ENCODE results near the gene PNMA8C.

The PNMA8C gene

DNA sequence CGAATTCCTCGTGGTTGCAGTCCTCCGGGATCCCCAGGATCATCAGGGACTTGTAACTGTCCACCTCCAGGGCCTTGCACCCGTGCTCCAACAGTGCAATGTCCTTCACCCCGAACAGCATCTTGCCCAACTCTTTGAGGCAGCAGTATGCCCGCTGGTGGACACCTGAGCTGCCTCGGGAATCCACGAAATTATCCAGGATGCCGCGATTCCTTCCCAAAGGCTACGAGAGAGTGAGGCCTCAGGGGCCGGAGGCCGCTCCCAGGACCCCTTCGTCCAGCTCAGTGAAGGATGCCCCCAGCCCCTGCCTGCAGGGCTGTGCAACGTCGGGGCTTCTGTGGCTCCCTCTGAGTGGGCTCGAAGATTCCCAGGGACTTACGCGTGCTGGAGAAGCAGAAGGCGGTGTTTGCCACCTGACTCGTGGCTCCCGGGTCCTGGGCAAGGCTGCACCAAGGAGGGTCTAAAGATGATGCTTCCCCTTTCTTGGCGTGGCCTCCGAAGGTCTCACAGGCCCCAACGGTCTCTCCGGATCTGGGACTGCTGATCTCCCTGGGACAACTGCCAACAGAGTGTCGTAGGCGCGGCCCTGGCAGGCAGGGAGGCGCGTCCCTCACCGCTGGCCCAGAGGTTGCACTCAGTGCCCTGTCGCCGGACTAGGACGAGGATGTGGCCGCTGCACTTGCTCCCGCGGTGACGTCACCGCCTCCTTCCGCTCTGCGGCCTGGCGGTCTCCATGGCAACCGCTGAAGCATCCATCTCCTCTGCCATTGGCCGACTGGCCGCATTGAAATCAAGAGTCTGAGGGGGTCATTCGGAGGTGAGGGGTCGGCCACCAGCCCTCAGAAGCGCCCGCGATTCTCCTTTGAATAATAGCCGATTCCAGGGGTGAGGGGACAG is at the start of gene PNMA8C:
Gene PNMA8C (minus strand): TSS at position 698 of the 897 bp plus-strand sequence. CDS start 577 bp downstream, at position 121.
- peak; percentile 41 for DNase-seq

DNA sequence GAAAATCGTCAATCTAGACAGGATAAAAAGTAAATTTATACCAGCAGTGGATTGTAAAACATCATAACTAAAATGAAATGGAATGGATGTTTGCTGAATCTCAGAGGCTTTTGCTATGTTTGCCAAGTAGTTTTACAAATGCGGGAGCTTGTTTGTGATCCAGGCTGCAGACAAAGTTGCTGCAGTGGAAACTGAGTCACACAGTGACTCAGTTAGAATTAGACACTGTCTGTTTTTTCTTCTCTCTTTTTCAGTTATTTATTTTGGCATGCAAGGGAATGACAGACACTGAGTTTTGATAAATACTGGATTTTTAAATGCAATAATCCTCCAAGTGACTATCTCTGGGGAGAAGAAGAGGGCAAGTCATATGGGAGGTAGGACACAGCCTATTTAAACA is 47.2 kb upstream of the PNMA8C start:
- DNase-seq: no peak

DNA sequence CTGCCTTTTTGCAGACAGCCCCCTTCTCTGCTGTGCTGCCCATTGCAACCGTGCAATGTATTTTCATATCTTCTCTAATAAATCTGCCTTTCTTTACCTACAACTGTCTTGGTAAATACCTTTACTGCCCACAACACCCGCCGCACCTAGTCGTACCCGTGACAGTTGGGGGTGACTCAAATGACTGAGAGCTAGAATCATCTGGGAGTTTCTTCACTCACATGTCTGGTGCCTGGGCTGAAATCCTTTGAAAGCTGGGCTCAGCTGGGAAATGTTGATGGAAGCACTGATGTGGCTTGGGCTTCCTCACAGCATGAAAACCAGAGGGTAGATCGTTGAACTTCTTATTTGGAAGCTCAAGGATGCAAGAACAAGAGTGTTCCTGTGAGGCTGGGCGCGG is 45.5 kb upstream of the PNMA8C start:
- no peak for DNase-seq

DNA sequence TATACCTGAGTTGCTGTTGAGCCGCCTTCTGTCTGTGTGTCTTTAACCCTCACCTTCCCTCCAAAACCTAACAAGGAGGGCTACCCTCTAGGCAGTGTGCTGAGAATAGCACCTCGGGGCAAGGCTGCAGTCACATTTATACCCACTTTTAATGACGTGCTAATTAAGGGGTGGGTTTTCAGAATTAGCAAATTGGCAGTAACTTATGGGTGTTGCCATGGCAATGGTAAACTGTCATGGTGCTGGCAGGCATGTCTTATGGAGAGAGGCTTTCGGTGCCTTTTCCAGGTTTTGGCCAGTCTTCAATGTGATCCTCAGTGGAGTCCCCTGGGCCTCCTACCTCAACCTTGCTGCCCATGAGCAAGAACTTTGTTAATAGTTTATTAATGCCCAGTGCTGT is 43.9 kb upstream of the PNMA8C start:
- DNase-seq: no peak

DNA sequence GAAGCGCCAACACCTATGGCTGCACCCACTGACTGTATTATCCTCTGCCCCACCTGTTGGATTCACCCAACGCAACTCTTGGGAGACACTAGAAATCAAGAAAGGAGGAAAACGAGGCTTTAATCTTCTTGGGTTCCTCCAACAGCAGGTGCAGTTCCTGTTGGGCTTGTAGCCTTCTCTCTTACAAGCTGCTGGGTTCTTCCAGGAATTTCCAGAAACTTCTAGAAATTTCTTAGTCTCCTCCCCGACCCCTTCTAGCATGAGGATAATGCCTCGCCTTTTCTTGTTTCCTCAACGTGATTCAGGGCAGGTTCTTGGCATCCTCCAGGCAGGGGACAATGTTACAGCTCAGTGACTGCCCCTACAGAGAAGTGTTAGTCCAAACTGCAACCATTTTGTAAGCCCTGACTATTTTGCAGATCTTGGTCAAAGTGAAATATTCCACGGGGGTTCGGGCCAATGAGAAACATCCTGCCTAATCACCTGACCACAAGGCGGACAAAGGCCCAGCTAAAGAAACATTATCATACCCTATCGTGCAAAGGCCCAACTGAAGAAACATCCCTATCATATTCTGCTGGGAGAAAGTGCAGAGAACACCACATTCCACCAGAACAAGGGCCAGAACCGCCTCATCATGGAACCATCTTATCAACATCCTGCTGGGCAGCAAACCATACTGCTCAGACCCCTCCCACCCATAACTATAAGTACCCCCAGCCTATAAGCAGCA is 43.2 kb upstream of the PNMA8C start:
- DNase-seq: no peak

DNA sequence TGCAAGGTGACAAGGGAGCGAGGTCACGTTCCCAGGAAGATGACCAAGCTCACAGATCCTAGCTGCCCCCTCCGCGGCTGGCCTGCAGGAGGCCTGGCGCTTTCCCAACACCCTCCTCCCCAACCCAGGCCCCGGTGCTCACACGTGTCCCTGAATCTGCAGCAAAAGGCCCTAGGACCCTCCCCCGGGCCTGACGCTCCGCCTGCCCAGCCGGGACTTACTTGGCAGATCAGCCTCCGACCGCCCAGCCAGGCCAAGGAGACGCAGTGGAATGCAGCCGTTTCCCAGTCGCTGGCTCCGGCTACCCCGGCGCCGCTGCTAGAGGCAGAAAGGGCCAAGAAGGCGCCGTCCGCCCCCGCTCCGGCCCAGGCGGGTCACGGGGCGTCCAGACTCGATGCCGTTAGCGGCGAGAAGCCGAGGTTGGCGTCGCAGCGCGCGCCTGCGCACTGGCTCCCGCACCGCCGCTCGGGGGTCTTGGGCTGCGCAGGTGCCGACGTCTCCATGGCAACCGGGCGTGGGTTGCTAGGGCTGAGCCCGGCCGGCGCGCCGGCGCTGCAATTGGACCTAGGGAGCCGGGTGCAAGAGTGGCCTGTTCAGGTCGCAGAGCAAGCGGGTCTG is 42.5 kb upstream of the PNMA8C start, which contains the start of gene PNMA8A:
Gene PNMA8A (minus strand): TSS at position 448 of the 618 bp plus-strand sequence. CDS start 528 bp downstream, outside the sequence.
- DNase-seq: no peak

DNA sequence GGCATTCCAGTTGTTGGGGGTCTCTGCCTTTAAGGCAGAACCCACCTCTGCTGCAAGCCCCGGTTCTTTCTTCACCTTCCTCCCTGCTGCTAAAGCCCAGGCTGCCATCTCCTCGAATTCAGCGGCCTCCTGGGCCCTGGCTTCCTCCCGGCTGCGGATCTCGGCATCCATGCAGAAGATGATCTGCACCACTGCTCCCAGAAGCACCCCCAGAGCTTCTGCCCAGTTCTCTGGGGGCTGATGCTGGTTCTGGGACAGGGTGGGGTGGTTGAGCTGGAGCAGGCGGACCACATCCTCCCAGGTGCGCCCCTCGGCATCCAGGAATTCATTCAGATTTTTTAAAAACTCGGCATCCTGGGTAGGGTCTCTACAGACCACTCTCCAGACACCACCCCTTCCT is 41.6 kb upstream of the PNMA8C start:
- no peak for DNase-seq

DNA sequence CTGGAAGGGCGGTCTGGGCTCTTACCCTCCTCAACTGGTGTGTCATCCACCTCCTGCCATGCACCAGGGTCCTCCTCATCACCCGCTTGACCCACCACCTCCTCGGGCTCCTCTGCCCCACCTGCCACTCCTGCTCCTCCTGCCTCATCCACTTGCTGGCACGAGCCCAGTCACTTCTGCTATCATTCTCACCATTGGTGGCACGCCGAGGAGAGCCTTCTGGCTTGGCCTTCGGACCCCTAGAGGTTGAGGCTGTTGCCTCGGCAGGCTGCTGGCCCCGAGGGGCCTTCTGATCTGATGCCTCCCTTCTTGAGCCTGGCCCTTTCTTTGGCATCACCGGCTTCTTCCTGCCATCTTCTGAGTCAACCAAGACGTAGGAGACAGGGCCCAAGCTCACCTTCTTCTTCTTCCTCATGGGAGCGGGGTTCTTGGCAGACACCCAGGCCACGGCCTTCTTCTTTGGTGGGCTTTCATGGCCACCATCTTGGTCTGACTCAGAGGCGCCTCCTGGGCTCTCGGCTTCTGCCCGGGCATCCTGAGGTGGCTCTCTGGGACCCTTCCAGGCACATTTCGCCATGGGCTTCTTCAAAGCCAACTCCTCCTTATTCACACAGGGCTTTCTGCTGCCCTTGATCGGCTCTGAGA is 40.9 kb upstream of the PNMA8C start:
- no peak for DNase-seq

DNA sequence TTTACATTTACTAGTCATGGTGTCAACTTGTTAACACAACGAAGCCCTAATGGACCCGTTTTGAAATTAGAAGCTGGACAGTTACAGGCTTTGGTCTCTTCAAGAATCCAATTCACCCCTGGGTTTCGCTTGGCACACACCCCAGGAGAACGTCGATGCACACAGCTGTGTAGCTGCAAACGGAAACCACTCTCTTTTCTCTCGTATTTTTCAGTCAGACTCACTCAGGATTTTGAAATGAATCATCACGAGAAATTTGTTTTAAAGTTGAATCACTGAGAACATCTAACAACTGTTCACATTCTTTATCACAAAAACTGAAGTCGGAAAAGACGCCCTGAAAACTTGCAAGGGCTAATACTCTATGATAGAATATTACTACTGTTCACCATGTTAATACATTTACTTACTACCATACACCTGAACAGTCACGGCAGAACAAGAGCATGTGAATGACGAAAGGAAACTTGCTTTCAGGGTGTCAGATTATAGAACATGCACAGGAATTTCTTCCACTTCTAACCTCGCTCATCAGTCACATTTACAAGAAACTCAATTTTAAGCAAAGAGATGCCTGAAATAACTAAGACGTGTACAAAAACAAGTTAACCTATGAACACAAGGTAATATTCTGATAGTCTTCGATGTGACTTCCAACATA is 37.9 kb upstream of the PNMA8C start:
- DNase-seq: no peak

DNA sequence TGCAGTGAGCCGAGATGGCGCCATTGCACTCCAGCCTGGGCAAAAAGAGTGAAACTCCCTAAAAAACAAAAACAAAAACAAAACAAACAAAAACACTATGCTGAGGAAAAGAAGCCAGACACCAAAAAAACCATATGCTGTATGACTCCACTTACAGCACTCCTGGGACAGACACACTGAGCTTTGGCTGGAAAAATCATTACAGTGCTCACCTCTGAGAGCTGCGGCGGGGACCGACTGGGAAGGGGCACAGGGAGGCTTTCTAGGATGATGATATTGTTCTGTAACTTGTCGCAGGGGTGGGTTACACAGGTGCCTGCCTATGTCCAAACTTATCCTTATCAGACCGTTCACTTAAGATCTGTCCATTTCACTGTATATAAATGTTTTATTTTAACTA is 34.8 kb upstream of the PNMA8C start:
- DNase-seq: no peak

DNA sequence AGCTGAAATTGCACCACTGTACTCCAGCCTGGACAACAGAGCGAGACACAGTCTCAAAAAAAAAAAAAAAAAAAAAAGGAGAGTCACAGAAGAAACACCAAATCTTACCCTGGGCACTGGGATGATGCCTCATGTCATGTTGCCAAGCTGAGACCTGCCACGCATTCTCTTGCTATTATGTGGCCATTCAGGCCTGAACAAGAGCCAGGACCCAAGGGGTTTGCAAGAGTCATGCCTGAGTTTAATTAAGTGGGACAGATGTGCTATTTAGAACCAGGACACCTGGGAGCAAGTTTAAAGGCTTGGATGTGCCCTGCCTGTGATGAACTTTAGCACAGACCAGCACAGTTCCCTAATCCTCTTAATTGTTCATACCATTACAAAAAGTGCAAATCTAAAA is 32.8 kb upstream of the PNMA8C start:
- DNase-seq: no peak

DNA sequence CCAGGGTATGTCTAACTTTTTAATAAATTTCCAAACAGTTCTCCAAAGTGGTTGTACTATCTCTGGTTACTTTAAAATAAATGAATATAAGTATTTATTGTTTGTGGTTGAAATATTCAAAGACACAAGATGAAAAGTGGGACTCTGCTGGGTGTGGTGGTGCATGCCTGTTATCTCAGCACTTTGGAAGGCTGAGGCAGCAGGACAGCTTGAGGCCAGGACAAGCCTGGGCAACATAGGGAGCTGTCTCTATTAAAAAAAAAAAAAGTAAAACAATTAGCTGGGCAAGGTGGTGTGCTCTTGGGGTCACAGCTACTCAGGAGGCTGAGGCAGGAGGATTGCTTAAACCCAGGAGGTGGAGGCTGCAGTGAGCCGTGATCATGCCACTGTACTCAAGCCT is 32.2 kb upstream of the PNMA8C start:
- DNase-seq: no peak

DNA sequence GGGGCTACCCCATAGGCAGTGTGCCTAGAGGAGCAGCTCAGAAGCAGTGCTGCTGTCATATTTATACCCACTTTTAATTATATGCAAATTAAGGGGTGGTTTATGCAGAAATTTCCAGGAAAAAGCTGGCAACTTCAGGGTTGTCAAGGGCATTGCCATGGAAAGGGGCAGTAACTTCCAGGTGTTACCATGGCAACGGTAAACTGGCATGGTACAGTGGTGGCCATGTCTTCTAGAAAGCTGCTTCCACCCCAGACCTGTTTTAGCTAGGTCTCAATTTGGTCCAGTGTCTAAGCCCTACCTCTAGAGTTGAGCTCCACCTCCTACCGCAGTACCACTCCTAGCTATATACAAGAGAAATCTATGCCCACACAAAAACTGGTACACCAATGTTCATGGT is 31.3 kb upstream of the PNMA8C start:
- DNase-seq: no peak

DNA sequence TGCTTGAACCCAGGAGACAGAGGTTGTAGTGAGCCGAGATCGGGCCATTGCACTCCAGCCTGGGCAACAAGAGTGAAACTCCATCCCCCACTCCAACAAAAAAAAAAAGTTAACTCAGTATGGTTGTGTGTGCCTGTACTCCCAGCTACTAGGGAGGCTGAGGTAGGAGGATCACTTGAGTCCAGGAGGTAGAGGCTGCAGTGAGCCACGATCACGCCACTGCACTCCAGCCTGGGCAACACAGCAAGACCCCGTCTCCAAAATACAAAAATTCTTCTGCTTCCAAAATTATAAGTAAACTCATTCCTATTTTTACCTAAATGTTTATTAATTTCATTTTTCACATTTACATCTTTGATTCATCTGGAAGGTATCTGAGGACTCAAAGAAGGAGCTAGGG is 28.2 kb upstream of the PNMA8C start:
- DNase-seq: no peak

DNA sequence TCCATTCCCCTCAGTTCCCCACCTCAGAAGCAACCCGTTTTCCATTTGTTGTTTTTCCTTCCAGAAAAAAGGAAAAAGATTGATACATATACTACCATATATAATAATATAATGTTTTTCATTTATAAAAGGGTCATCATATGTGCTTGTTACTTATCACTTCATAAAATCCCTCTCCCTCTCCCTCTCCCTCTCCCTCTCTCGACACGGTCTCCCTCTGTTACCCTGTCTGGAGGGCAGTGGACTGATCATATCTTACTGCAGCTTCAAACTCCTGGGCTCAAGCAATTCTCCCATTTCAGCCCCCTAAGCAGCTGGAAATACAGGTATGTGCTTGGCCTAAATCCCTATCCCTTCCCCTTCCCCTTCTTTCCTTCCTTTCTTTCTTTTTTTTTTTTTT is 25.5 kb upstream of the PNMA8C start:
- no peak for DNase-seq

DNA sequence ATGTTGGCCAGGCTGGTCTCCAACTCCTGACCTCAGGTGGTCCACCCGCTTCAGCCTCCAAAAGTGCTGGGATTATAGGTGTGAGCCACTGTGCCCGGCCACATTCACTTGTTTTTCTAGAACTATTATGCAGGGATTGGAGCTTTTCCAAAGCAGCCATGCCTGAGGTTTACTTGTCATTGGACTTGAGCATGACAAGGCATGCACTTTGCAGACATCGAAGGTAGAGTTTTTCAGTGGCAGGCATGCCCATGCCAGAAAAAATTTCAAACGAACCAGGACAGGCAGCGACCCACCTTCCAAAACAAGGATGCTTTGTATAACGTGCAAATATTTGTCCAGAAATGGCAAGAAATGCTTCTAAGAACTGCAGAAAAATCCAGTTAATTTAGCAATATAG is 24.9 kb upstream of the PNMA8C start:
- no peak for DNase-seq

DNA sequence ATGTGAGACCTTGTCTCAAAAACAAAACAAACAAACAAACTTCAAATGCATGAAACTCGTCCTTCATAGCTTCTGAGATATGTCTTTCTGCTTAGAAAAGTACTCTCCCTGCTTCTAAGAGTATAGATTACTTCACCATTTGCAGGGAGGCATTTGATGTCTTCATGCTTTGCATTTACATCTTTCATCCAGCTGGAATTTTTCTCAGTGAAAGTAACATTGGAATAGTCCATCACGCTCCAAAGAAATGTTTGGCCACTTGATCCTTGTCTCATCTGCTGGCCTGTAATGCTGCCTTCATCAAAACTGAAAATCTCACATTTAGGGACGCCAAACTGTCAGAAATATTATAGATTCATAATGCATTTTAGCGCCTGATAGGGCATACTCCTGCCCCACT is 23.4 kb upstream of the PNMA8C start:
- DNase-seq: no peak

DNA sequence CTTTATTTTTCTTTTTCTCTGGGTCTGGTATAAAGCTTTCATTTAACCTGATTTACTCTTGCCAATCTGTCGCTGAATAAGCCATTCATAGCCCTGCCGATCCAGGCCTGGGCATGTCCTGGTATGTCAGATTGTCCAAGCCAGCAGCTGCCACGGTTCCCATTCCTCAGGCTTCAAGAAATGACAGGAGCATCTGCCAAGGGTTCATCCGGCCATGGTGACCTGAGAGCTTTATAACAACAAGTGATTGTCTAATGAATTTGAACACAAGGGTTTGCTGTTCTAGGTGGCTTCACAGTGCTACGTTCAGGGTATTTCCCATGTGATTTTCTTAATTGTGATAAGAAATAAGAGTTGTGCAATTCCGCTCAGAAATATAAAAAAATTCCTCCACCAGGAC is 22.6 kb upstream of the PNMA8C start:
- DNase-seq: no peak

DNA sequence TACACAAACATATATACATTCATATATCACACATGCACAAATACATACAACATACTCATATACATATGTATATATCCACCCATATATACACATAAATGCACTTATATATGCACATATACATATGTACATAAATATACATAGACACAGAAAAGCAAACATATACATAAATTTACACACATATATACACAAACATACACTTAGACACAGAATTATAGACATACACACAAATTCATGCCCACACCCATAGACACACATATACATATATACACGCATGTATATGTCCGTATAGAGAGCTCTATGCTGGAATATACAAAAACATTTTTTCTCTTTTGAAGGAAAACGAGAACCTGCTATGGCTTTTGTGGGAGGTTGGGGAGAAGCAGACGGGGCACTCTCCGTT is 22.0 kb upstream of the PNMA8C start:
- no peak for DNase-seq

DNA sequence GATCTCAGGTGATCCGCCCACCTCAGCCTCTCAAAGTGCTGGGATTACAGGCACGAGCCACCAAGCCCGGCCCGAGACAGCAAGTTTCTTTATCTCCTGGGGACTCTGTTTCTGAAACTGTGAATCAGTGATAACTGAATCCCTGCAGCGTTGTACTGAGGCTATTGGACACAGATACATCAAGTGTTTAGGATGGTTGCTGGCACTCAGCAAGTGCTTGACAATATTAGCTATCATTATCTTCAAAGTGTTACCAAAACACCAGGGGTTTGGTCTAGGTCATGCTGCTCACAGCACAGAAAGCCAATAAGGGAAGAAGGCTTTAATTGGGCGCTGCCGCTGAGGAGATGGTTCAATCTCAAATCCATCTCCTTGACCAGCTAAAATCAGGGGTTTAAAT is 20.5 kb upstream of the PNMA8C start:
- DNase-seq: no peak

DNA sequence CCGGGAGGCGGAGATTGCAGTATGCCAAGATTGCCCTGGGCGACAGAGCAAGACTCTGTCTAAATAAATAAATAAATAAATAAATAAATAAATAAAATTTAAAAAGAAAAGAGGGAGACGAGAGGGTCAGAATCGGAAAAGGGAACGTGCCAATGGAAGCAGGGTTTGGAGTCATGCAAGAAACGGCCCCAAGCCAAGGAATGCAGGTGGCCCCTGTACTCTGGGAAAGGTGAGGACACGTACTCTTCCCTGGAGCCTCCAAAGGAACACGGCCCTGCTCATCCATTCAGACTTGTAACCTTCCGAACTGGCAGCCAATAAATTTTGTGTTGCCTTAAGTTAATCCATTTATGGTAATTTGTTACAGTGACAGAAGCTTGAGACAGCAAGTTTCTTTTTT is 19.9 kb upstream of the PNMA8C start:
- no peak for DNase-seq

DNA sequence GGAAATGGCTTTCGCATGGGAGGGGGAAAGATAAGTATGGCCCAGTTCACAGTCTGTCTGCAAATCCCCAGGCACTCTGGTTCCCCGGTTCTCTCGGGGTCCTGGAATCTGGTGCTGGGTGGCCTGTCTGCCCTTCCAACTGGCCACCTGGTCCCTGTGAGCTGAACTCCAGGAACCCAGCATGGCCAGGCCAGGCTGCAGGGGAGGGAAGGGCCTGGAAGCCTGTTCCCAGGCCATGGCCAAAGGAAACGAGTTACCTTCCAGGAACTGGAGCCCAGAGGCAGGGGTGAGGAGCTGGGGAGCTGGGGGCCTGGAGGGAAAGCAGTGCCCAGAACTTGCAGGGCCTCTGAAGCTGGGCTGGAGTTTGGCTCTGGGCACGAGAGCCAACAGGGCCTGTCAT is 19.1 kb upstream of the PNMA8C start:
- no peak for DNase-seq

DNA sequence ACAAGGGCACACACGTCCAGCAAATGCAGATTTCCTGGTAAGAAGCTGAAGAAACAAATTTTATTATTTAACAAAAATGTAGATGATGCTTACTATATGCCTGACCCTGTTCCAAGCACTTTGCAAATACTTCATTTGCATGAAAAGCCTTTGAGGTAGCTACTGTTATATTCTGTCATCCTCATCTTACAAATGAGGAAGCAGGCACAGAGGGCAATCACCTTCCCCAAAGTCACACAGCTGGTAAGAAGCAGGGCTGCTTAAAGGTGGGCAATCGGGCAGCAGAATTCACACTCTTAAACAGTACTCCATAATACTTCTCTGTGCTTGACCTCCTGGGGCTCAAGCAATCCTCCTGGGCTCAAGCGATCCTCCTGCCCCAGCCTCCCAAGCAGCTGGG is 18.3 kb upstream of the PNMA8C start:
- no peak for DNase-seq

All from stimulated activated CD4-positive, alpha-beta T cell treated with anti-CD3 and anti-CD28 coated beads, Interleukin-4, amount 100 ng/mL, for 24 hours (primary cell).